HG03039 (cell line): ENCODE results near the gene MARCHF2.

ENCODE experiments used
- ATAC-seq: cut with Tn5 transposase; IDR thresholded peaks from one replicate; pipeline ENCODE4 v1.9.1; 2021; ENCODE audit warnings: mild to moderate bottlenecking, moderate library complexity; ENCODE audit not compliant: unreplicated experiment

Gene MARCHF2

GRCh38 chr19:8386990-8387389 lies 26.1 kb upstream of the MARCHF2 start:
- ATAC-seq: no peak

GRCh38 chr19:8387688-8388611 lies 25.2 kb upstream of the MARCHF2 start:
- ATAC-seq: no peak

GRCh38 chr19:8388612-8388958 lies 24.5 kb upstream of the MARCHF2 start:
- ATAC-seq: no peak

DNA sequence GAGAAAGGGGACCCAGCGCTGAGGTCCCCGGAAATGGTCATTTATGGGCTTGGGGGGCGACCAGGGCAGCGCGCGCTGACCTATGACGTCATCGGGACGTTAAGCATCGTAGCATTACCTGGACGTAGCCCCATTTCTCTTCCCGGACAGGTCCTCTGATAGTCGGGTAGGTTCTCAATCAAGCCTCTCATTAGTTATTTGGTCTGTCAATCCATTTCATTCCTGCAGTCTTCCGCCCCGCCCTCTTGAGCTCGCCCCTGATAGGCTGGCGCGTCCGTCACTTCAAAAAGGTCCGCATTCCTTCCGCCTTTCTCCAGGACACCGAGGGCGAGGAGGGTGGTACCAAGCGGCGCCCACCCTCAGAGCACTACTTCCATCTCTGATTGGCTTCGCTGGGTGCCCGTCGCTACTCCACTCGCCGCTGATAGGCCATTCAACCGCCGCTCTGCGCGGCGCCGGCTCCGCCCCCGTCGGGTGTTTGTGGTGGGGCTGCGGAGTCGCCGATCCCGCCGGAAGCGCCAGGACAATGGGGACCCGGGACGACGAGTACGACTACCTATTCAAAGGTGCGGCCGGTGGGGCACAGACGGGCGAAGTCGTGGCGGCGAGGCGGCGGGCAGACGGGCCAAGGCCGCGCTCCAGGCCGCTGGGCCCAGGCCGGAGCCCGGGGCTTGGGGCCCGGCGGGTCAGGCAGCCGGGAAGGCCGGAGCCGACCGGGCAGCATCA lies 23.1 kb upstream of the MARCHF2 start, which contains the start of gene RAB11B:
Gene RAB11B, plus strand, starts transcription at position 470 of the 726 bp plus-strand sequence. Its CDS starts 57 bp downstream, at position 527.
- peak; percentile 80 for ATAC-seq

GRCh38 chr19:8390617-8390981 lies 22.5 kb upstream of the MARCHF2 start:
- peak; percentile 38 for ATAC-seq

- no peak for ATAC-seq
These were observed 21.7 kb upstream of the MARCHF2 start for GRCh38 chr19:8391198-8392016.

DNA sequence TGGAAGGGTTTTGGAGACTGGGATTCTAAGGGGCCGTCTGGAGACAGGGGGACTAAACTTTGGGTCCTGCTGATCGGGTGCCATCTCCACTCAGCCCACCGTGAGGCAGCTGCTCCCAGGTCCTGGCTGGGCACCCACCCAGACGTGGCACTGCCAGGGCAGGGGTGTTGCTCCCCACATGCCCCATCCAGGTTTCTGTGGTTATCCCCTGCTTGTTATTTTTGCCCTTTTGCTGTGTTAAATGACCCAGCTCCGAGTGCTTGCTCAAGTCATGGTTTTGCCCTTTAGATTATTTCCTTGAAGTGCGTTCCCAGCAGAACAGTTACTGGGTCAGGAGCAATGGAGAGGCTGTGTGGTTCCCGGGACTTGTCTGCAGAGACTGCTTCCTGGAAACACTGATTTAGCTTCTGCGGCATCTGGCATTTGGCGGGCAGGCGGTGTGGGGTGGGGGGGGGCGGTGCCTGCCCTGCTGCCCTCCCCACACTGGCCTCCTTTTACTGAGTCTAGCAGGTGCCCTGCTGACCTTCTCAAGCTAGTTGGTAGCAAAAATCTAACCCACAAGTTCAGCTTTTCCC lies 21.0 kb upstream of the MARCHF2 start:
- no peak for ATAC-seq

- no peak for ATAC-seq
These were observed 19.8 kb upstream of the MARCHF2 start for GRCh38 chr19:8393192-8393870.

GRCh38 chr19:8393871-8394250 lies 19.2 kb upstream of the MARCHF2 start:
- no peak for ATAC-seq

- no peak for ATAC-seq
These were observed 17.5 kb upstream of the MARCHF2 start for GRCh38 chr19:8395621-8396082.

- ATAC-seq: no peak
These were observed 16.9 kb upstream of the MARCHF2 start for GRCh38 chr19:8396185-8396562.

GRCh38 chr19:8396563-8397203 lies 16.4 kb upstream of the MARCHF2 start:
- ATAC-seq: no peak

GRCh38 chr19:8397271-8397670 lies 15.8 kb upstream of the MARCHF2 start:
- ATAC-seq: no peak

- ATAC-seq: no peak
These were observed 15.3 kb upstream of the MARCHF2 start for GRCh38 chr19:8397746-8398310.

DNA sequence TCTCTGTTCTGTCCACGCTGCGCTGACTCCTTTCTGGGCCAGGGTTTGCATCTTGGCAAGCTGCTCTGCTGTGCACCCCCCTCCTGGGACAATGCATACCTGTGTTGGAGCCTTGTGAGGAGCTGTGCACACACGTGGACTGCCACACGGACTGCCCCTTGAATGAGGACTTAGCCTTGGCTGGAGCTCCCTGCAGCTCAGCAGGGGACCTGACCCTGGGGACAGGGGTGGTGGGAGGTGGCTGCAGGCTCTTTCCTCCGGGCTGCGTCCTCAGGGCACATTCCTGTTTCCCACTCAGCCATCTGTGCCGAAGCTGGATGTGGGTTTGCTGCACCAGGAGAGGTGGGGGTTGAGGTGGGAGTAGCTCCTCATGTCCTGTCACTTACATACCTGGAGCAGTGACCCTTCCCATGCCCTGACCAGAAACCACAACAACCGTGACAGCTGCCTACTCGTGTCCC lies 14.8 kb upstream of the MARCHF2 start:
- no peak for ATAC-seq

- no peak for ATAC-seq
These were observed 13.4 kb upstream of the MARCHF2 start for GRCh38 chr19:8399681-8400188.

DNA sequence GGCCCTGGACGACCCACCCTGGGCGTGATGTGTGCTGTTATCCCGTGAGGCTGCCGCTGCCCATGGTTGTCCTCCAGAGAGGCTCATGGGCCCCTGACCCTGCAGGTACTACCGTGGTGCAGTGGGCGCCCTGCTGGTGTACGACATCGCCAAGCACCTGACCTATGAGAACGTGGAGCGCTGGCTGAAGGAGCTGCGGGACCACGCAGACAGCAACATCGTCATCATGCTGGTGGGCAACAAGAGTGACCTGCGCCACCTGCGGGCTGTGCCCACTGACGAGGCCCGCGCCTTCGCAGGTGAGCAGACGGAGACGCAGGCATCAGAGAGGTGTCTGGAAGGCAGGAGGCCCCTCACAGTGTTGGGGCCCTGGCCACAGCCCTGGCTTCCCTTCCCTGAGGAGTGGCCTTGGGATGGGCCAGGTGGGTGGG lies 11.1 kb upstream of the MARCHF2 start:
- ATAC-seq: no peak

- ATAC-seq: no peak
These were observed 9.8 kb upstream of the MARCHF2 start for GRCh38 chr19:8403098-8403819.

- ATAC-seq: no peak
These were observed 9.3 kb upstream of the MARCHF2 start for GRCh38 chr19:8403820-8404109.
